ENCODE measurements around the gene CYP19A1.
A peak's percentile ranks its signal among the peaks of the same experiment; 100 is the strongest.

Gene CYP19A1

GRCh38 chr15:51250217-51251011 lies 88.0 kb downstream of the CYP19A1 start:
- no peak overlapping the region for H3K27ac Mint-ChIP-seq
- H3K4me1 Mint-ChIP-seq, result no peaks in the 10 kb centered on the region
- H3K4me3 Mint-ChIP-seq, result no peak overlapping the region
- H3K36me3 Mint-ChIP-seq (ENCODE audit: low read depth), result no peaks in the 10 kb centered on the region
- no peak for DNase-seq
- H3K27me3 Mint-ChIP-seq (ENCODE audit: low read depth, poor library complexity), result peaks cover 3% of the 10 kb centered on the region
- TF ChIP-seq CTCF (IDR thresholded peaks at IDR 0.05), result no peak
- H3K9me3 Mint-ChIP-seq, result no peaks in the 10 kb centered on the region

DNA sequence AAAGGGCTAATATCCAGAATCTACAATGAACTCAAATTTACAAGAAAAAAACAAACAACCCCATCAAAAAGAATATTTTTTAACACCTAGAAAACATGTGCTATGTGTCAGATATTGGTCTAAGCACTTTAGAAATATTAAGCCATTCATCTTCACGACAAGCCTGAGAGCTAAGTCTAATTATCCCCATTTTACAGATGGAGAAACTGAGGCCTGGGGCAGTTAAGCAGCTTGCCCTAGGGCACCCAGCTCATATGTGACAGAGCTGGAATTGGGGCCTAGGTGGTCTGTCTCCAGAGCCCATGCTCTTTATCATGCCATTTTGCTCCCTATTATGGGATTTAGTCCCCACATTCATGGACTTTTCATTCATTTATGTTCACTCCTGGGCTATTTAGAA lies 92.8 kb downstream of the CYP19A1 start:
- Mint-ChIP-seq H3K27me3 (ENCODE audit: low read depth, poor library complexity) (peaks cover 4% of the 10 kb centered on the region), H3K36me3 (ENCODE audit: low read depth) (no peaks in the 10 kb centered on the region)
- no peak for TF ChIP-seq CTCF (IDR thresholded peaks at IDR 0.05)

GRCh38 chr15:51244423-51244869 lies 94.0 kb downstream of the CYP19A1 start:
- no peak for DNase-seq
- TF ChIP-seq CTCF (IDR thresholded peaks at IDR 0.05), result no peak
- Mint-ChIP-seq H3K9me3 (no peaks in the 10 kb centered on the region), H3K27ac (no peak overlapping the region), H3K4me1 (peaks cover 33% of the 10 kb centered on the region), H3K4me3 (no peak overlapping the region), H3K36me3 (ENCODE audit: low read depth) (no peaks in the 10 kb centered on the region), H3K27me3 (ENCODE audit: low read depth, poor library complexity) (peaks cover 4% of the 10 kb centered on the region)

More for the DNA sequence above, 92.8 kb downstream of the CYP19A1 start:
- Mint-ChIP-seq H3K4me3 (no peak overlapping the region), H3K9me3 (no peaks in the 10 kb centered on the region), H3K27ac (no peak overlapping the region), H3K4me1 (peaks cover 21% of the 10 kb centered on the region)
- no peak for DNase-seq

DNA sequence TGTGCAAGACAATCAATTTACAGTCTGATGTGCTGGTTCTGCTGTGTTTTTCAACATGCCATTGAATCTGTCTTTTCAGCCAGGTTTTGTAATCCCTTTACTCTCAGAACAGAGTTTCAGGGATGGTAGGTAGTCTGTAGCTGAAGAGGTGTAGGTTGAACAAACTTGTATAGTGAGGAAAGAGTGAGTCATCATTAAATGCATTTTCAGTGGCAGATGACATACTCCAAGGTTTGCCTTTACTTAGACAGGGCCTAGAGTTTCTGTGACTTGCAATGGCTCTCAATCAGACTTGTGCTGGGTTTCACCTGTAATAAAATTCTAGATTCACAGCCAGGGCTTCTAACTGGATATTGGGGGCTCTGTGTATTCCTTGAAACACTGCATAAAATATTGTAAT lies 94.6 kb downstream of the CYP19A1 start:
- Mint-ChIP-seq H3K27me3 (ENCODE audit: low read depth, poor library complexity) (peaks cover 4% of the 10 kb centered on the region), H3K9me3 (no peaks in the 10 kb centered on the region), H3K4me1 (peaks cover 37% of the 10 kb centered on the region), H3K4me3 (no peak overlapping the region), H3K36me3 (ENCODE audit: low read depth) (no peaks in the 10 kb centered on the region), H3K27ac (no peak overlapping the region)
- no peak for TF ChIP-seq CTCF (IDR thresholded peaks at IDR 0.05)
- DNase-seq, result no peak

DNA sequence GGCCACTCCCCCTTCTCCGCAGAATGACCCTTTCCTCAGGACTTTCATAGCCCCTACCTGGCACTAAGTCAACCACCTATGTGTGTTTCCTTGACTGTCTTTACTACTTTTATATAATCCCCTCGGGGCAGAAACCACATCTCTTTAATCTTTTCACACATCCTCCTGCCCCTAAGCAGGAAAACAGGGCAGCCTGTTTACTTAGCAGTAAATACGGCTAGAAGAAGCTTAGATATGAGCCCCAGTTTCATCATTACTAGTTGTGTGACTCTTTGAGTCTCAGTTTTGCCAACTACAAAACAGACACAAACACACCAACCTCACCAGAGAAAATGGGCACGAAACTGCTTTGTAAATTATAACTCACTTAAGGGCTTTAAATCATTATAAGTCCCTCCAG lies 98.3 kb downstream of the CYP19A1 start:
- DNase-seq, result no peak
- no peak for TF ChIP-seq CTCF (IDR thresholded peaks at IDR 0.05)
- Mint-ChIP-seq H3K9me3 (no peaks in the 10 kb centered on the region), H3K36me3 (ENCODE audit: low read depth) (no peaks in the 10 kb centered on the region), H3K4me1 (peaks cover 49% of the 10 kb centered on the region), H3K27me3 (ENCODE audit: low read depth, poor library complexity) (peaks cover 4% of the 10 kb centered on the region), H3K27ac (peak overlapping the region; percentile 53), H3K4me3 (no peak overlapping the region)

DNA sequence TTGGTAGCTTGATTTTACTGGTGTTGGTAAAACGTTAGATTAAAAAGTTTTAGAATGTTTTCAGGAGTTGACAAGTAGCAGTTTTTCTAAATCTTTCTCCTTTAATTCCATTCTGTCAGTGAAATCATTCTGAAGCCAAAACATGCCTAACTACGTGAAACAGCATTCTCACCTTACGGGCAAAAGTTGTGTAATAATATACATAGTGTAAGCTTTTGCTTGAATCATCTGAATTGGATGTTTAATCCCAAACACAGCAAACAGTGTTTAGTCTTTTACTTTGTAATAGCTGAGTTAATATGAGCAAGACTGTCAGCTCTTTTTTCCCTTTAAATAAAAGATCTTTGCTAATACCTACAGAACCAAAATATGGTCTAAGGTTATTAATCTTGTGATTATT lies 100.6 kb downstream of the CYP19A1 start:
- DNase-seq, result no peak
- Mint-ChIP-seq H3K9me3 (no peaks in the 10 kb centered on the region), H3K36me3 (ENCODE audit: low read depth) (no peaks in the 10 kb centered on the region), H3K27ac (no peak overlapping the region), H3K4me1 (peaks cover 52% of the 10 kb centered on the region), H3K27me3 (ENCODE audit: low read depth, poor library complexity) (peaks cover 4% of the 10 kb centered on the region), H3K4me3 (no peak overlapping the region)
- TF ChIP-seq CTCF (IDR thresholded peaks at IDR 0.05), result no peak
